ENCODE measurements around the gene GABBR2. TPM values are rescaled to one million over a fixed set of nuclear protein-coding genes. Genes with fewer than 3 reads are reported as not detected.

GABBR2 gene
- total and polyA plus RNA-seq, 2 experiments from 2014 or later = 0.89 to 1.3 TPM

- H3K4me3 Mint-ChIP-seq = no peak overlapping the region
- no peak overlapping the region for H2AFZ ChIP-seq
- no peaks in the 10 kb centered on the region for H4K20me1 ChIP-seq (replicated peaks; ENCODE audit: insufficient read depth)
- peaks cover 7% of the 10 kb centered on the region for H3K27me3 Mint-ChIP-seq (ENCODE audit: insufficient read depth, low read depth, poor library complexity)
- no peak for DNase-seq (ENCODE audit: low spot score)
- H3K27ac Mint-ChIP-seq = no peak overlapping the region
- no peak overlapping the region for H3K27ac ChIP-seq (ENCODE audit: low read depth)
- H3K4me2 ChIP-seq = no peak overlapping the region
- H3K4me1 Mint-ChIP-seq = no peaks in the 10 kb centered on the region
- H3K9me3 Mint-ChIP-seq = peaks cover 8% of the 10 kb centered on the region; the same call in 2 of the 3 replicates
- H3K4me1 ChIP-seq (ENCODE audit: insufficient read depth) = no peaks in the 10 kb centered on the region
- no peak for TF ChIP-seq STAT1 (IDR thresholded peaks at IDR 0.05; ENCODE audit: unreplicated experiment)
- TF ChIP-seq ZNF114 (CRISPR knock-in tag; IDR thresholded peaks at IDR 0.05) = no peak
- TF ChIP-seq REST (IDR thresholded peaks at IDR 0.05; ENCODE audit: unreplicated experiment) = no peak
- no peak for TF ChIP-seq EZH2 (IDR thresholded peaks at IDR 0.05; ENCODE audit: low read depth, unreplicated experiment)
- no peak for TF ChIP-seq CREB1 (CRISPR knock-in tag; IDR thresholded peaks at IDR 0.05; ENCODE audit: low read depth)
- TF ChIP-seq ZNF331 (CRISPR knock-in tag; IDR thresholded peaks at IDR 0.05; ENCODE audit: low read depth) = no peak
- TF ChIP-seq ZNF462 (CRISPR knock-in tag; IDR thresholded peaks at IDR 0.05) = no peak
- TF ChIP-seq CTCF (conservative IDR thresholded peaks at IDR 0.05; ENCODE audit: low read depth in 2 of 2) = no peak
- TF ChIP-seq POLR2AphosphoS5 (IDR thresholded peaks at IDR 0.05; ENCODE audit: low read depth) = no peak
- no peak for TF ChIP-seq JUNB (IDR thresholded peaks at IDR 0.05; ENCODE audit: unreplicated experiment)
- TF ChIP-seq EZH2phosphoT487 (IDR thresholded peaks at IDR 0.05; ENCODE audit: unreplicated experiment) = no peak
- no peak for TF ChIP-seq ETS1 (IDR thresholded peaks at IDR 0.05)
- TF ChIP-seq NANOG (IDR thresholded peaks at IDR 0.05; ENCODE audit: borderline replicate concordance) = no peak
- no peaks in the 10 kb centered on the region for H3K9me2 ChIP-seq (ENCODE audit: insufficient read depth)
- no peaks in the 10 kb centered on the region for H3K79me2 ChIP-seq (replicated peaks; ENCODE audit: insufficient read depth)
- ATAC-seq = no peak
- H3K36me3 ChIP-seq (ENCODE audit: insufficient read depth) = no peaks in the 10 kb centered on the region
- H3K4me3 ChIP-seq = no peak overlapping the region
- H3F3A ChIP-seq (replicated peaks; ENCODE audit: low read depth) = no peaks in the 10 kb centered on the region
- H3K36me3 Mint-ChIP-seq (ENCODE audit: low read depth) = peaks cover 3% of the 10 kb centered on the region; the same call in 1 of the 3 replicates
- no peaks in the 10 kb centered on the region for H3K27me3 ChIP-seq (ENCODE audit: insufficient read depth)
Observed at GRCh38 chr9:98538626-98539031, 170.1 kb downstream of the GABBR2 start.

All from GM23338 (cell line).